GM21367 (cell line): Measurements from ENCODE around the gene CCDC57.
"Not testable (repeated sequence)": the region's sequence is repeated elsewhere in the genome, so short reads cannot be mapped to it uniquely, and the experiment has no call there.

Experiments
- ATAC-seq: cut with Tn5 transposase; IDR thresholded peaks from one replicate; pipeline ENCODE4 v1.9.1; 2021; ENCODE audit not compliant: unreplicated experiment

The CCDC57 gene

GRCh38 chr17:82156284-82156925, 56.2 kb downstream of the CCDC57 start:
- no peak for ATAC-seq

- no peak for ATAC-seq
These were observed 57.0 kb downstream of the CCDC57 start for GRCh38 chr17:82155606-82156005.

GRCh38 chr17:82154881-82155331, 57.7 kb downstream of the CCDC57 start:
- no peak for ATAC-seq

GRCh38 chr17:82153745-82154375, 58.8 kb downstream of the CCDC57 start:
- ATAC-seq: no peak

- no peak for ATAC-seq
These were observed 59.3 kb downstream of the CCDC57 start for GRCh38 chr17:82153295-82153691.

- ATAC-seq: no peak
These were observed 59.9 kb downstream of the CCDC57 start for GRCh38 chr17:82152556-82153294.

GRCh38 chr17:82152114-82152513, 60.5 kb downstream of the CCDC57 start:
- no peak for ATAC-seq

- ATAC-seq: no peak
These were observed 61.3 kb downstream of the CCDC57 start for GRCh38 chr17:82151106-82151957.

GRCh38 chr17:82149401-82150099, 63.1 kb downstream of the CCDC57 start:
- ATAC-seq: no peak

- no peak for ATAC-seq
These were observed 63.6 kb downstream of the CCDC57 start for GRCh38 chr17:82148997-82149396.

GRCh38 chr17:82148011-82148410, 64.6 kb downstream of the CCDC57 start:
- no peak for ATAC-seq

GRCh38 chr17:82146663-82147654, 65.7 kb downstream of the CCDC57 start:
- ATAC-seq: no peak

- no peak for ATAC-seq
These were observed 67.0 kb downstream of the CCDC57 start for GRCh38 chr17:82145550-82146155.

GRCh38 chr17:82143333-82143732, 69.3 kb downstream of the CCDC57 start:
- ATAC-seq: no peak

- ATAC-seq: not testable (repeated sequence)
These were observed 72.7 kb downstream of the CCDC57 start for GRCh38 chr17:82139961-82140360.

- no peak for ATAC-seq
These were observed 74.1 kb downstream of the CCDC57 start for GRCh38 chr17:82138511-82138992.

GRCh38 chr17:82134101-82134500, 78.5 kb downstream of the CCDC57 start:
- no peak for ATAC-seq

GRCh38 chr17:82133166-82133953, 79.3 kb downstream of the CCDC57 start:
- not testable (repeated sequence) for ATAC-seq
